Activated naive CD4-positive, alpha-beta T cell (primary cell): ENCODE measurements around the gene KRTAP1-5.
"Not testable (repeated sequence)": the region's sequence is repeated elsewhere in the genome, so short reads cannot be mapped to it uniquely, and the experiment has no call there.

Source experiments
- DNase-seq, 4 experiments: peaks; one replicate each; lab custom pipeline; 2025; lab: John Stamatoyannopoulos, UW

The KRTAP1-5 gene

DNA sequence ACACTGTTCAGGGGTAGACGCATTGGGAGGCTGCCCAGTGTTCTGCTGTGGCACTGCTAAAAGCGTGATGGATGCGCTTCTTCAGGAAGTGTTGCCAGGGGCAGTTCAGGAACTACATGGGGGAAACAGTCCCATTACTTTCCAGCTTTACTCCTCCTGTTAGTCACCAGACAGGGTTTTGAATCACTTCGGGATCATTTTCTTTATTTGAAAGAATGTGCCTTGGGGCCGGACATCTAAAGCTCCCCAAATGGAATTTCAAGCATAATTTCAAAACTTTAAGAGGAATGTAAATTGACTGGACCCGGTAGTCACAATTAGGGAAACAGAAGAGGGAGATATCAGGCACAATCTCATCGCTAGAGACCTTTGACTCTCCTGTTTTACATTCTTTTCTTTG, 21.4 kb upstream of the KRTAP1-5 start:
- DNase-seq, result no peak

- DNase-seq, result not testable (repeated sequence)
Observed at GRCh38 chr17:41046735-41047465, 19.9 kb upstream of the KRTAP1-5 start, which contains the start of gene KRTAP2-1. Gene KRTAP2-1, minus strand, starts transcription at chr17:41047316. Its CDS starts 49 bp downstream, at chr17:41047267.

GRCh38 chr17:41042953-41043352, 15.9 kb upstream of the KRTAP1-5 start:
- DNase-seq, result no peak

- DNase-seq, result not testable (repeated sequence)
Observed at GRCh38 chr17:41040783-41041571, 14.0 kb upstream of the KRTAP1-5 start, which contains the start of gene KRTAP1-1. Gene KRTAP1-1, minus strand, starts transcription at chr17:41041450. Its CDS starts 53 bp downstream, at chr17:41041397.

- DNase-seq, result no peak
Observed at GRCh38 chr17:41037853-41038350, 10.9 kb upstream of the KRTAP1-5 start.

GRCh38 chr17:41034346-41034935, 7.4 kb upstream of the KRTAP1-5 start, which contains the start of gene KRTAP1-3:
Gene KRTAP1-3, minus strand, starts transcription at chr17:41034874. Its CDS starts 53 bp downstream, at chr17:41034821.
- not testable (repeated sequence) for DNase-seq

- DNase-seq, result no peak
Observed at GRCh38 chr17:41029633-41030245, 2.7 kb upstream of the KRTAP1-5 start, which contains the start of gene KRTAP1-4. Gene KRTAP1-4, minus strand, starts transcription at chr17:41030195. Its CDS starts 117 bp downstream, at chr17:41030078.

DNA sequence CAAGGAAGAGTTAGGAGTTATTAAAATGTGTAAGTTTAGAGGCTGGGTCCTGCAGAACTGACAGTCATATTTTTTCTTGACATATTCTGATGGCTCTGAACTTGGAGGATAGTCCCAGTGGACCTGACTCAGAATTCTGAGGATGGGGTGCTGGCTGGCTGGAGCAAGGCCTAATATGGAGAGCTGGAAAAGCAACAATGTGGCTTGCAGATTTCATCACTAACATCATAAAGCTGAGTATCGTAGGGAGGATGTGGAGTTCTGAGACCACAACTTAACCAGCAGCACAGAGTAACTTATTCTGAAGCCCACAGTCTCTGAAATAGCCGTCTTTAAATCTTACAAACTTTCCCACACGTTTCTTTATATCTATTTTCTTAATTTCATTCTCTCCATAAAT, 2.3 kb downstream of the KRTAP1-5 start:
- no peak for DNase-seq

GRCh38 chr17:41020336-41020735, 6.7 kb downstream of the KRTAP1-5 start:
- DNase-seq, result no peak

DNA sequence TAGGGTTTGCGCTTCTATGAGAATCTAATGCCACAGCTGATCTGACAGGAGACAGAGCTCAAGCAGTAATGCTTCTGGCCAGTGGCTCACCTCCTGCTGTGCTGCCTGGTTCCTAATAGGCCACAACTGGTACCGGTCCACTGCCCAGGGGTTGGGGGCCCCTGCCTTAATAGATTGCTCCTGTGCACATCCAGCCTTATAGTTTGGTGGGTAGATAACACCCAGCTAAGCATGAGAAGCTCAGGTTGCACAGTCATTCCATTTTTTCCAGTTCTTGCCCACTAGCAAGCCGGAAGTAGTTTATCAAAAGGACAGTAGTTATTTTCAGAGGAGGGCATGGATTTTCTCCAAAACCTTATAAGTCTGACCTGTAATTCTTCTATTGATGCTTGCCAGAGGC, 7.6 kb downstream of the KRTAP1-5 start:
- no peak for DNase-seq

- DNase-seq, result no peak
Observed at GRCh38 chr17:41018541-41018940, 8.5 kb downstream of the KRTAP1-5 start.

- no peak for DNase-seq
Observed at GRCh38 chr17:41016578-41017215, 10.3 kb downstream of the KRTAP1-5 start.

GRCh38 chr17:41015454-41015853, 11.6 kb downstream of the KRTAP1-5 start:
- no peak for DNase-seq

GRCh38 chr17:41013606-41014005, 13.4 kb downstream of the KRTAP1-5 start:
- DNase-seq, result no peak

DNA sequence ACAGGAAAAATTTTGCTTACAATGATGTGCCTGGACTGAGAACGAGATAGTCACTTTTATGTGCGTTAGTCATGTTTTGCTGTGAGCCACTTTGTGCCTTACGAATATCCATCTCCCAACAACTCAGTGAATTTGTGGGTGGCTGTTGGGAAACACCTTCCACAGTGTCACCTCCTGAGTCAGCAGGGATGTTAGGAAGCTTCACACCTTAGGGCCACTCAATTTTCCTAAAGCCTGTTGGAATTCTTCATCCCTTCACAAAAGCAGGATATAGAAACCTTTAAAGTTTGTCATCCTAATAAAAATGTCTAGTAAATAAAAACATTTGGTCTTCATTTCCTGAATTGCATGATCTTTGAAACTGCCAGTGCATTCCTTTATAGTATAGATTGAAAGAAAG, 13.8 kb downstream of the KRTAP1-5 start:
- no peak for DNase-seq

- no peak for DNase-seq
Observed at GRCh38 chr17:41012326-41013120, 14.5 kb downstream of the KRTAP1-5 start.

DNA sequence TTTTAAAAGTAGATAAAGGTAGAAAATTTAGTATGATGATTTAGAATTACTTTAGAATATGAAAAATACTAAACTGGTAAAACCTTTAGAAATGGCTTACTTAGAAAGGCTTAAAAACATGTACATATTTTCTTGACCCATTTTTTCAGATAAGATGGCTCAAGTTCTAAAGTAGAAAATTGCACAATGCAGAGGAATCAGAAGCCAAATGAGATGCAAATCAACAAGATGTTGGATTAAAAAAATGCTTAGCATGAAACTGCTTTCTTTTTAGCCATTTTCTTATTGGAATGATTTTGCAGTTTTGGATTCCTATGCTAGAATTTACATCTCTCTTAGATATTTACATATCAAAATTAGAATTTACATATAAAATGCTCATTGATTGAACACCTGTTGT, 16.6 kb downstream of the KRTAP1-5 start:
- DNase-seq, result no peak

DNA sequence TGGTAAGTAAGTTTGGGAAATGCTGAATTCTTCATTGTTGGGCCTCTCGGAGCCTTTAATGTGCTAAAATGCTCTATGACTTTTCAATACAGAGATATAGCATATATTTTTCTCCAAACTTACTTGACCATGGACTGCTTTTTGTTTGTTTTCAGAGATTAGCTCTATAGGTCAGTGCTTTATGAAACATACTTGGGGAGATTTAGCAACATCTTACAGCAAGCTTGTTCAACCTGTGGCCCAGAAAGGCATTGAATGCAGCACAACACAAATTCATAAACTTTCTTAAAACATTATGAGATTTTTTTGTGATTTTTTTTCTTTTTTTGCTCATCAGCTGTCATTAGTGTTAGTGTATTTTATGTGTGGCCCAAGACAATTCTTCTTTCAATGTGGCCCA, 17.1 kb downstream of the KRTAP1-5 start:
- no peak for DNase-seq

GRCh38 chr17:41009301-41009760, 17.7 kb downstream of the KRTAP1-5 start:
- no peak for DNase-seq

DNA sequence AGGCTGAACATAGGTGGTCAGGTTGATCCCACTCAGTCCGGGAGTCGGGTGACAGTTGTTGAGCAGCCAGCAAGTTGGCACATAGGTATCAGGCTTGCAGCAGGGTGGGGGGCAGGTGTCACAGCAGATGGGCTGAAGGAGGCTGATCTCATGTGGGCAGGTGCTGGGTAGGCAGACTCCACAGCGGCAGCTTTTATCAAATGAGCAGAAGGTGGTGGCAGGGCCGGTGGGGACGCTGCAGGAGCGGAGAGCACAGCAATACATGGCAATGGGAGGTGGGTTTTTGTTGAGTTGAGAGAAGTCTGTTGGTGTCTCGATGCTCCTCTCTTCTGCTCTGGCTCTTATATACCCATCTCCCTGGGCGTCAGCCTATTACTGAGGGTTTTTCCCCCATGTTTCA, 18.2 kb downstream of the KRTAP1-5 start, which contains the start of gene KRTAP3-1:
Gene KRTAP3-1 (minus strand): TSS at position 318 of the 400 bp plus-strand sequence. CDS start 54 bp downstream, at position 264.
- DNase-seq, result no peak
